HUES48 (cell line): Measurements from ENCODE around the gene MARCHF9.
"Not testable (repeated sequence)": the region's sequence is repeated elsewhere in the genome, so short reads cannot be mapped to it uniquely, and the experiment has no call there.

Experiments used
- H3K27ac ChIP-seq: one replicate; pipeline ENCODE4 v1.7.0; 2013; ENCODE audit warnings: low read depth, low read length, inconsistent platforms
- H3K27me3 ChIP-seq: 2 replicates; pipeline ENCODE4 v1.6.1; 2013; ENCODE audit warnings: mild to moderate bottlenecking, low read length; ENCODE audit not compliant: control insufficient read depth, insufficient read depth
- H3K36me3 ChIP-seq: 2 replicates; pipeline ENCODE4 v1.6.1; 2013; ENCODE audit warnings: low read length; ENCODE audit not compliant: control insufficient read depth, insufficient read depth
- H3K4me1 ChIP-seq: 2 replicates; pipeline ENCODE4 v1.6.1; 2013; ENCODE audit warnings: mild to moderate bottlenecking, low read length; ENCODE audit not compliant: control insufficient read depth, insufficient read depth
- H3K4me3 ChIP-seq: 2 replicates; pipeline ENCODE4 v1.5.1; 2013; ENCODE audit warnings: mild to moderate bottlenecking, low read depth, low read length
- H3K9ac ChIP-seq: 2 replicates; pipeline ENCODE4 v1.6.1; 2013; ENCODE audit warnings: mild to moderate bottlenecking, low read depth, low read length, moderate library complexity
- H3K9me3 ChIP-seq: 2 replicates; pipeline ENCODE4 v1.6.1; 2013; ENCODE audit warnings: low read length; ENCODE audit not compliant: control insufficient read depth, insufficient read depth

MARCHF9 gene

GRCh38 chr12:57766464-57767304 is 11.8 kb downstream of the MARCHF9 start, which contains the start of gene CYP27B1:
CYP27B1 (minus strand) TSS chr12:57767078; CDS start chr12:57767041, 37 bp downstream.
- Histone ChIP-seq H3K4me3 (peak within 1 kb of the TSS; percentile 67), H3K27ac (peak within 1 kb of the TSS; percentile 70), H3K9me3 (no peaks in the 10 kb centered on the region), H3K27me3 (peaks cover 50% of the 10 kb centered on the region), H3K4me1 (peaks cover 31% of the 10 kb centered on the region), H3K9ac (no peak within 1 kb of the TSS), H3K36me3 (peaks cover 33% of the 10 kb centered on the region)

GRCh38 chr12:57767305-57767698 is 12.4 kb downstream of the MARCHF9 start:
- H3K36me3 ChIP-seq, result peaks cover 33% of the 10 kb centered on the region
- H3K27ac ChIP-seq, result peak overlapping the region; percentile 70
- H3K9me3 ChIP-seq, result no peaks in the 10 kb centered on the region
- H3K27me3 ChIP-seq, result peaks cover 50% of the 10 kb centered on the region
- no peak overlapping the region for H3K9ac ChIP-seq
- peak overlapping the region; percentile 67 for H3K4me3 ChIP-seq
- peaks cover 31% of the 10 kb centered on the region for H3K4me1 ChIP-seq

GRCh38 chr12:57767876-57768275 is 13.0 kb downstream of the MARCHF9 start:
- Histone ChIP-seq H3K9ac (no peak overlapping the region), H3K4me1 (peaks cover 31% of the 10 kb centered on the region), H3K4me3 (no peak overlapping the region), H3K27ac (no peak overlapping the region), H3K36me3 (peaks cover 33% of the 10 kb centered on the region), H3K27me3 (peaks cover 45% of the 10 kb centered on the region), H3K9me3 (no peaks in the 10 kb centered on the region)

- Histone ChIP-seq H3K4me3 (no peak overlapping the region), H3K36me3 (peaks cover 33% of the 10 kb centered on the region), H3K9me3 (no peaks in the 10 kb centered on the region), H3K27ac (no peak overlapping the region), H3K4me1 (peaks cover 17% of the 10 kb centered on the region), H3K9ac (no peak overlapping the region), H3K27me3 (peaks cover 33% of the 10 kb centered on the region)
Measured at GRCh38 chr12:57769594-57769993, 14.7 kb downstream of the MARCHF9 start.

- Histone ChIP-seq H3K4me3 (0 out of 2 replicates have a peak overlapping the region, but pooled peaks have one; percentile 97), H3K27ac (no peak overlapping the region), H3K4me1 (peaks cover 12% of the 10 kb centered on the region), H3K9me3 (no peaks in the 10 kb centered on the region), H3K36me3 (peaks cover 33% of the 10 kb centered on the region), H3K27me3 (peaks cover 22% of the 10 kb centered on the region), H3K9ac (no peak overlapping the region)
Measured at GRCh38 chr12:57770734-57771133, 15.8 kb downstream of the MARCHF9 start.

- Histone ChIP-seq H3K27me3 (peaks cover 15% of the 10 kb centered on the region), H3K4me3 (peak overlapping the region; percentile 97), H3K4me1 (peaks cover 7% of the 10 kb centered on the region), H3K27ac (peak overlapping the region; percentile 98), H3K9me3 (no peaks in the 10 kb centered on the region), H3K36me3 (peaks cover 33% of the 10 kb centered on the region), H3K9ac (peak overlapping the region; percentile 100)
Measured at GRCh38 chr12:57771236-57771872, 16.5 kb downstream of the MARCHF9 start.

- peak within 1 kb of the TSS; percentile 98 for H3K27ac ChIP-seq
- peaks cover 33% of the 10 kb centered on the region for H3K36me3 ChIP-seq
- peaks cover 9% of the 10 kb centered on the region for H3K27me3 ChIP-seq
- peak within 1 kb of the TSS; percentile 100 for H3K9ac ChIP-seq
- peaks cover 4% of the 10 kb centered on the region; the same call in 1 of the 2 replicates for H3K4me1 ChIP-seq
- H3K4me3 ChIP-seq, result peak within 1 kb of the TSS; percentile 97
- H3K9me3 ChIP-seq, result no peaks in the 10 kb centered on the region
Measured at GRCh38 chr12:57771873-57772428, 17.0 kb downstream of the MARCHF9 start, which contains the start of gene METTL1. METTL1 (minus strand) TSS chr12:57772105; CDS start chr12:57772083, 22 bp downstream.

- Histone ChIP-seq H3K4me1 (no peaks in the 10 kb centered on the region), H3K9me3 (no peaks in the 10 kb centered on the region), H3K4me3 (peak within 1 kb of the TSS; percentile 97), H3K27me3 (peaks cover 6% of the 10 kb centered on the region; the same call in 1 of the 2 replicates), H3K36me3 (peaks cover 33% of the 10 kb centered on the region), H3K9ac (peak within 1 kb of the TSS; percentile 100), H3K27ac (peak within 1 kb of the TSS; percentile 98)
Measured at GRCh38 chr12:57772429-57773322, 17.8 kb downstream of the MARCHF9 start, which contains the start of gene EEF1AKMT3. EEF1AKMT3 (plus strand) TSS chr12:57772614; CDS start chr12:57772725, 111 bp downstream.

- not testable (repeated sequence) for H3K4me3 ChIP-seq, H3K27me3 ChIP-seq, H3K4me1 ChIP-seq, H3K9me3 ChIP-seq, H3K9ac ChIP-seq, H3K27ac ChIP-seq
- H3K36me3 ChIP-seq, result peaks cover 14% of the 10 kb centered on the region
Measured at GRCh38 chr12:57774634-57775033, 19.7 kb downstream of the MARCHF9 start.

- H3K9me3 ChIP-seq, result no peaks in the 10 kb centered on the region
- H3K9ac ChIP-seq, result no peak overlapping the region
- peaks cover 10% of the 10 kb centered on the region for H3K36me3 ChIP-seq
- H3K27ac ChIP-seq, result no peak overlapping the region
- H3K27me3 ChIP-seq, result peaks cover 6% of the 10 kb centered on the region; the same call in 1 of the 2 replicates
- H3K4me3 ChIP-seq, result no peak overlapping the region
- no peaks in the 10 kb centered on the region for H3K4me1 ChIP-seq
Measured at GRCh38 chr12:57775044-57775443, 20.1 kb downstream of the MARCHF9 start.
